Mammary epithelial cell (primary cell): ENCODE data around the gene SHISA9.

Experiments
- EZH2 ChIP-seq: IDR thresholded peaks from 2 replicates; pipeline ENCODE4 v1.6.1; 2012; ENCODE audit warnings: low read length, inconsistent platforms, borderline replicate concordance
- TF ChIP-seq, protein P1 (sequence below), 2 donors: IDR thresholded peaks in 1 of 2; conservative IDR thresholded peaks in 1 of 2; 2 replicates each; pipeline ENCODE4 v1.5.1; 2011 to 2012; ENCODE audit warnings: inconsistent platforms in 2 of 2, low read length in 2 of 2, mild to moderate bottlenecking in 2 of 2, control low read depth in 1 of 2, low read depth in 1 of 2; ENCODE audit not compliant: insufficient read depth in 1 of 2; ENCODE audit errors: extremely low read depth in 1 of 2

DNA sequence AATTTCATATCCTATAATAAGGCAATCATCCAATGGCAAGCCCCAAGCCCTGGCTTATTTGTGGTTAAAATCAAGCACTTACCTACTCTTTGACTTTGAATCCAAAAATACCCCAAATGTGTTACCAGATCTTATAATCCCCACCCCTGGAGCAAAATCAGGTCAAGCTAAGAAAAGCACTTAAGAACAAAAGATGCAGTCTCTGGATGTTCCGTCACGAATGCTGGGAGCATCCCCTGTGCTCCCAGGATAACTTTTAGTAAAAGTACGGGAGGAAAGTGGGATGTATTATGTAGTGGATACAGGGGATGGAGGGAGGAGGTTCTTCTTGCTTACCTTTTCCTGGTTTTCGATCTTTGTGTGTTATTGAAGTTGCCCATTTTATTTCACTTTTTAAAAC lies 29.5 kb downstream of the SHISA9 start:
- TF ChIP-seq, protein P1, sequence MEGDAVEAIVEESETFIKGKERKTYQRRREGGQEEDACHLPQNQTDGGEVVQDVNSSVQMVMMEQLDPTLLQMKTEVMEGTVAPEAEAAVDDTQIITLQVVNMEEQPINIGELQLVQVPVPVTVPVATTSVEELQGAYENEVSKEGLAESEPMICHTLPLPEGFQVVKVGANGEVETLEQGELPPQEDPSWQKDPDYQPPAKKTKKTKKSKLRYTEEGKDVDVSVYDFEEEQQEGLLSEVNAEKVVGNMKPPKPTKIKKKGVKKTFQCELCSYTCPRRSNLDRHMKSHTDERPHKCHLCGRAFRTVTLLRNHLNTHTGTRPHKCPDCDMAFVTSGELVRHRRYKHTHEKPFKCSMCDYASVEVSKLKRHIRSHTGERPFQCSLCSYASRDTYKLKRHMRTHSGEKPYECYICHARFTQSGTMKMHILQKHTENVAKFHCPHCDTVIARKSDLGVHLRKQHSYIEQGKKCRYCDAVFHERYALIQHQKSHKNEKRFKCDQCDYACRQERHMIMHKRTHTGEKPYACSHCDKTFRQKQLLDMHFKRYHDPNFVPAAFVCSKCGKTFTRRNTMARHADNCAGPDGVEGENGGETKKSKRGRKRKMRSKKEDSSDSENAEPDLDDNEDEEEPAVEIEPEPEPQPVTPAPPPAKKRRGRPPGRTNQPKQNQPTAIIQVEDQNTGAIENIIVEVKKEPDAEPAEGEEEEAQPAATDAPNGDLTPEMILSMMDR (conservative IDR thresholded peaks at IDR 0.05 in 1 of 2, IDR thresholded peaks at IDR 0.05 in 1 of 2; ENCODE audit: extremely low read depth in 1 of 2, insufficient read depth in 1 of 2, low read depth in 1 of 2, low read length in 2 of 2), result no peak
- TF ChIP-seq EZH2, result no peak
